Ureter (tissue), 1 donor: ENCODE results near the gene DAPK1. TPM values are rescaled to one million over a fixed set of nuclear protein-coding genes. Genes with fewer than 3 reads are reported as not detected.

Experiments used
- DNase-seq: peaks from one replicate; pipeline ENCODE4 v3.0.0-alpha.2; 2020; ENCODE audit warnings: low spot score
- total RNA-seq: library from RNA; stranded (reverse); gene quantifications from one replicate; pipeline ENCODE4 v1.2.4, GENCODE V29; 2023
- donor health status: DM: yes; HTN: yes; CAD: no.

DAPK1 gene
- total RNA-seq, 1 donor from 2014 or later = 100 TPM

GRCh38 chr9:87593359-87593980 lies 95.8 kb downstream of the DAPK1 start:
- DNase-seq = no peak

- no peak for DNase-seq
Measured at GRCh38 chr9:87594194-87594593, 96.5 kb downstream of the DAPK1 start.

GRCh38 chr9:87594662-87595061 lies 97.0 kb downstream of the DAPK1 start:
- DNase-seq = no peak

GRCh38 chr9:87595610-87596009 lies 97.9 kb downstream of the DAPK1 start:
- no peak for DNase-seq

GRCh38 chr9:87596862-87597261 lies 99.2 kb downstream of the DAPK1 start:
- DNase-seq = no peak

GRCh38 chr9:87597710-87598443 lies 100.2 kb downstream of the DAPK1 start:
- DNase-seq = no peak

- no peak for DNase-seq
Measured at GRCh38 chr9:87599901-87600610, 102.4 kb downstream of the DAPK1 start.

- peak; percentile 51 for DNase-seq
Measured at GRCh38 chr9:87601176-87601575, 103.5 kb downstream of the DAPK1 start.

- DNase-seq = no peak
Measured at GRCh38 chr9:87601595-87601994, 103.9 kb downstream of the DAPK1 start.

- DNase-seq = no peak
Measured at GRCh38 chr9:87602933-87603643, 105.4 kb downstream of the DAPK1 start.

- no peak for DNase-seq
Measured at GRCh38 chr9:87603854-87604490, 106.3 kb downstream of the DAPK1 start.

- DNase-seq = no peak
Measured at GRCh38 chr9:87604886-87605588, 107.4 kb downstream of the DAPK1 start.

- no peak for DNase-seq
Measured at GRCh38 chr9:87605676-87606075, 108.0 kb downstream of the DAPK1 start.

- no peak for DNase-seq
Measured at GRCh38 chr9:87606841-87607521, 109.3 kb downstream of the DAPK1 start.

- DNase-seq = no peak
Measured at GRCh38 chr9:87607859-87608258, 110.2 kb downstream of the DAPK1 start.

- DNase-seq = no peak
Measured at GRCh38 chr9:87609002-87609401, 111.3 kb downstream of the DAPK1 start.

GRCh38 chr9:87609486-87609885 lies 111.8 kb downstream of the DAPK1 start:
- no peak for DNase-seq

GRCh38 chr9:87610200-87611155 lies 112.8 kb downstream of the DAPK1 start:
- no peak for DNase-seq

- DNase-seq = no peak
Measured at GRCh38 chr9:87611776-87612175, 114.1 kb downstream of the DAPK1 start.
